Stimulated activated CD8-positive, alpha-beta memory T cell treated with anti-CD3 and anti-CD28 coated beads, Interleukin-7, amount 100 ng/mL, for 4 hours (primary cell): ENCODE data around the gene PER2.
A peak's percentile ranks its signal among the peaks of the same experiment; 100 is the strongest.

Experiments
- DNase-seq, 2 donors: peaks; one replicate each; pipeline ENCODE4 v3.0.0-alpha.2; 2020; ENCODE audit warnings: low read depth in 2 of 2

PER2 gene

GRCh38 chr2:238267341-238267710 is 21.1 kb downstream of the PER2 start:
- DNase-seq: no peak

DNA sequence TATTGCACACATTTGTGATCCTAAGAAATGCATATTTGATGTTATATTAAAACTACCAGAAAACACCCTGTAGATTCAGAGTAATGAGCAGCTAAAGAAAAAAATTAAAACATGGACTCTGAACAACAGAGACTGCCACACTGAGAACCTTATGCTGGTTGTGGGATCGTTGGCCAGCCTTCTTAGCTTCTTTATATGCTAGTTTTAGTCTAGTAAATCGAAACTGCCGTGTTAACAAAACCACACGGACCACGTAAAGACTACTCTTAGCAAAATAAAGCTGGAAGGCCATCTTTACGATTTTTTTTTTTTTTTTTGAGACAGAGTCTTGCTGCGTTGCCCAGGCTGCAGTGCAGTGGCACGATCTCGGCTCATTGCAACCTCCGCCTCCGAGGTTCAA is 22.8 kb downstream of the PER2 start:
- DNase-seq: no peak

GRCh38 chr2:238264072-238264460 is 24.3 kb downstream of the PER2 start:
- no peak for DNase-seq

- DNase-seq: peak; percentile 36 to 52
These were observed 25.0 kb downstream of the PER2 start for GRCh38 chr2:238263204-238264071.

DNA sequence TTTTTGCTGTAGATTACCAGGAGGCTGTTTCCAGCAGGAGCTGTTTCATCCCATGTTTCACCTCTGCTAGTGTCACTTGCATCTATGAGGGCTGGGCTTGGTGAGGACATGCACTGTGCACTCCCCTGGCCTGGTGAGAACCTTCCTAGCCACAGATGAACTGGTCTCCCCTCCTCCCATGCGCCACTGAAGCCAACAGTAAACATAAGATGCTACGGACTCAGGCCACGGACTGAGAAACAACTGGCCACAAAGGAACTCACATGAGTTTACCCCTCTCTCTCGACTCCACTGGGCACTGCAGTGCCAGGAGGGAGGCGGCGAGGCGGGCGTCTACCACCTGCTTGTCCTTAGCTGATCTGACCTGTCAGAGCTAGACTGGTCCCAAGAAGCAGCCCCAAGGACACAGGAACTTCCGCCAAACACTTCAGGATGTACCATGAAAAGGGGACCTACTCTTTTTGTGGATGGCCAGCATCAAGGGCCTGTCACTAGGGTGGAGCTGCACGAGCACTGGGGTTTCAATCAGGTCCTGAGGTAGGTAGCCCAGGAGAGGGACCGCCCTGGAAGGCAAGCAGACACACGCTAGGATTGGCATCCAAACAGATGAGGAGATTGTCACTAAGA is 25.8 kb downstream of the PER2 start:
- DNase-seq: no peak

- DNase-seq: no peak
These were observed 26.6 kb downstream of the PER2 start for GRCh38 chr2:238261718-238262375.

- DNase-seq: no peak
These were observed 27.5 kb downstream of the PER2 start for GRCh38 chr2:238260883-238261282.

DNA sequence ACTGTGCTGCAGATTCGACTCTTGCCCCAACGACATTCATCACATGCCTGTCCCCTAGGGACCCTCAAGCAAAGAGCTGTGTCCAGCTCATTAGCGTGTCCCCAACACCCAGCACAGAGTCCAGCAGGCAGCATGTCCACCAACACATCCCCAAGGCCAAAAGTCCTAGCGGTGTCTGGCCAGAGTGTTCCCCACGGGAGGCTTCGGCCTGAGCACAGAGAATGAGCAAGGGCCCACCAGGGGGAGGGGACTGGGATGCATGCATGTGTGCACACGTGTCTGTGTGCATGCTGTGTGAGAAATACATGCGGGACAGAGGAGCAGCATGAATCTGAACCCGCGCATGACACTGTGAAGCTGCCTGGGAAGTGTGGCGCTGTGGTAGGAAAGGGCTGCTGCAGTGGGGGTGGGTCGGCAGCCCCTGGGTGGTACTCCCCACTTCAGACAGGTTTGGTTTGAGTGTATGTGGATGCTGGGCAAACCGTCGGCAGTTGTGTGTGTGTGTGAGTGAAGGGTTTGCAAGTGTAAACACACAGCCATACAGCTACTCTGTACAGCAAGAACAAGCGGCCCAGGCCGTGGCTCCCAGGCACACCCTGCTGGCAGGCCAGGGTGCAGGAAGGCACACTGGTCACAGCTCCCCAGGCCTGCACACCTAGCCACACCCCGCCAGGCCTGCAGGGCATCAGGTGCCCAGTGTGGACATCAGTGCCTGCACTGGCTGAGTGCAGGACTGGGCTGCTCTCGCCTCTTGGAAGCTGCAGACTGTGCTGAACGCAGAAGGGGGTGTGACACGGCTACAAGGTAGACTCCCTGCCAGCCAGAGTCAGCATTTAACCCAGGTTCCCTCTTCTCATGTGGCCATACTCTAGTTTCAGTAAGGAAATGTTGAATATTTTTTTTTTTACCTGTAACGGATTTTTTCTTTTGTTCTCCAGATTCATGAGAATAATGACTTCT is 29.1 kb downstream of the PER2 start:
- no peak for DNase-seq

GRCh38 chr2:238257786-238258700 is 30.4 kb downstream of the PER2 start:
- no peak for DNase-seq

DNA sequence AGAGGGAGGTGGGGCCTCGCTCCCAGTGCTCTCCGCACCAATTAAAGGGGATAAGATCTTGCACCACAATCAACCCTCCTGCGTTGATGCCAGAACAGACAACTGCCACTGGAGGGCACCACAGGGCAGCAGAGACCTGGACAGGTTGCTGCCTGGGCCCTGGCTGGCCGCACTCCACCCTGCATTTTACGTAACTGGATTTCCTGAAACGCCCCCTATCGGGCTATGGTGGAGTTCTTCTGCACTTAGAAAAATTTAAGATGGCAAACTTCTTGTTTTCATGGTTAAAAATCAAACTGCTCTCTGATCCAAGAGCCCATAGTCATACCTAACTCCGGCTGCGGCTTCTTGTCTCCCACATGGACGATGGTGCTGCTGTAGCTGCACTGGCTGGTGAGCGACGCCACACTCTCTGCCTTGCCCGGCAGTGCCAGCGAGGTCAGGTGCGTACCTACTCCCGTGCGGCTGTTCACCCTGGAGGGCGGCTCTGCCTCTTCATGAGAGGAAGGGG is 31.8 kb downstream of the PER2 start:
- peak; percentile 51 to 55 for DNase-seq

DNA sequence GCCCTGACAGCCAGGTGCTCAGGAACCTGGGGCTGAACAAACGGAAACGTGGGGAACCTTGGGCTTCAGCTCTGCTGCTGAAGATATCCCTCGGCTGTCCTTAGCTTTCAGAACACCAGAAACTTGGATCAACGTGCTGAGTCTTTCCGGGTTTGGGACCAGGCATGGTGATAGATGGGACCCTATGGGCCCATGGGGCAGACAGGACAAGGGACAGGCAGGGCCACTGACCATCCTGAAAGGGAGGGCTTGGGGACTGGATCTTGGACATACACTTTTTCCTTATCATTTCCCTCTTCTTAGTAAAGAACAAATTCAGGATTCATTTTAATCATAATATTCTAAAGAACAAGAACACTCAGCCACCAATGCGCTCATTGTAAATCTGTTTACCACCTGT is 32.3 kb downstream of the PER2 start:
- no peak for DNase-seq

GRCh38 chr2:238255636-238256035 is 32.8 kb downstream of the PER2 start:
- no peak for DNase-seq

DNA sequence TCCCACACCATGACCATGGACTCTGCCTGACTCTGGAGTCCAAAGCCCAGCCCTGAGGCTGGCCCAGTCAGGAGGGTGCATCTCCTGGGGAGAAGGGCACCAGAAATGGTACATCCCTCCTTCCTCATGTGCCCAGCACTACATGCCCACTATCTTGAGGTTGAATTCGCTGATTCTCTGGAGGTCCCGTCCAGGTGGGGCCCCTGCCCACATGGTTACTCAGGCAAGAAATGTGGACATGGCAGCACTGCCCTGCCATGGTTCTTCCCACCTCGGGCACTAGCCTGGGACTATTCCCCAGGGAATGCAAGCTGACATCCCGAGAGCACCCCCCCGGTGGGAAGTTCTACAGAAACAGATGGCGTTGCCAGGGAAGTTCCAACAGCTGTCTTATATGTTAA is 33.3 kb downstream of the PER2 start:
- DNase-seq: no peak

- no peak for DNase-seq
These were observed 34.2 kb downstream of the PER2 start for GRCh38 chr2:238254095-238254723.

- no peak for DNase-seq
These were observed 35.4 kb downstream of the PER2 start for GRCh38 chr2:238252766-238253630.

DNA sequence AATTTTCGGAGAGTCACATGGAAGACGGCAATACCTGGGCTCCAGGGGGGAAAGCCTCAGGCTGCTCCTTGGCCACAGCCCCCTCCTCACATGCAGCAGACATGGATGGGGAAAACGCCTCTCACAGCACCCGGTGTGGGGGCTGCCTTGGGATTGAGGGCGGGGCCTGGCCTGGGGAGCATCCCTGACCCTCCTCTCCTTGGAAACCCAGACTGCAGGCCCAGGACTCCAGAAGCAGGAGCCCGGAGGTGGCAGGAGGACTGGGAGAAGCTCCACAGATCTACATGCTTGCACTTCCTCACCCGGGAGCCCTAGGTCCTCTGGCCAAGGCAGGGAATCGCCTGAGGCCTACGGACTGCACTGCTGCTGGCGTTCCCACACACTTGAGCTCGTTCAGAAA is 36.4 kb downstream of the PER2 start:
- DNase-seq: no peak

GRCh38 chr2:238251331-238251730 is 37.1 kb downstream of the PER2 start:
- DNase-seq: no peak

GRCh38 chr2:238250896-238251295 is 37.5 kb downstream of the PER2 start:
- DNase-seq: no peak

GRCh38 chr2:238247841-238248453 is 40.5 kb downstream of the PER2 start:
- DNase-seq: no peak
